NB4 (cell line): ENCODE measurements around the gene SLC12A4.

Experiments used
- DNase-seq: peaks from one replicate; pipeline ENCODE4 v3.0.0; 2010; ENCODE audit warnings: low read depth
- H3K4me3 ChIP-seq: one replicate; pipeline ENCODE4 v1.5.1; 2011; ENCODE audit warnings: mild to moderate bottlenecking, low read depth, low read length, moderate library complexity
- CTCF ChIP-seq: IDR thresholded peaks from one replicate; pipeline ENCODE4 v1.5.1; 2012; ENCODE audit warnings: low read depth, low read length
- MAX ChIP-seq: IDR thresholded peaks from 2 replicates; pipeline ENCODE4 v1.6.1; 2011; ENCODE audit warnings: low read depth, low read length
- MYC ChIP-seq: IDR thresholded peaks from 2 replicates; pipeline ENCODE4 v1.6.1; 2011; ENCODE audit warnings: low read depth, low read length
- POLR2A ChIP-seq: IDR thresholded peaks from 2 replicates; pipeline ENCODE4 v1.6.1; 2011; ENCODE audit warnings: mild to moderate bottlenecking; ENCODE audit not compliant: insufficient read length; ENCODE audit errors: extremely low read depth

The SLC12A4 gene

GRCh38 chr16:67957622-67958021 lies 10.8 kb downstream of the SLC12A4 start:
- no peak for TF ChIP-seq POLR2A
- no peak for TF ChIP-seq CTCF
- TF ChIP-seq MYC, result no peak
- no peak for TF ChIP-seq MAX
- DNase-seq, result no peak
- H3K4me3 ChIP-seq, result no peak overlapping the region

GRCh38 chr16:67954421-67955196 lies 13.8 kb downstream of the SLC12A4 start:
- no peak overlapping the region for H3K4me3 ChIP-seq
- TF ChIP-seq POLR2A, result no peak
- no peak for TF ChIP-seq MAX
- no peak for TF ChIP-seq CTCF
- no peak for TF ChIP-seq MYC
- no peak for DNase-seq

- TF ChIP-seq POLR2A, result no peak
- no peak for TF ChIP-seq MAX
- TF ChIP-seq MYC, result no peak
- no peak for TF ChIP-seq CTCF
Measured at GRCh38 chr16:67953641-67954375, 14.6 kb downstream of the SLC12A4 start.

GRCh38 chr16:67951485-67951884 lies 17.0 kb downstream of the SLC12A4 start:
- TF ChIP-seq MAX (no peak), MYC (no peak), CTCF (no peak), POLR2A (no peak)
- DNase-seq, result no peak
- no peak overlapping the region for H3K4me3 ChIP-seq

More at GRCh38 chr16:67953641-67954375, 14.6 kb downstream of the SLC12A4 start:
- no peak overlapping the region for H3K4me3 ChIP-seq
- DNase-seq, result no peak

- TF ChIP-seq POLR2A, result no peak
- TF ChIP-seq CTCF, result no peak
- TF ChIP-seq MYC, result no peak
- no peak for DNase-seq
- no peak overlapping the region for H3K4me3 ChIP-seq
Measured at GRCh38 chr16:67950335-67950843, 18.0 kb downstream of the SLC12A4 start.
